ENCODE measurements around the gene CCDC57. TPM values are rescaled to one million over a fixed set of nuclear protein-coding genes. Genes with fewer than 3 reads are reported as not detected.

Gene CCDC57
- total and polyA plus RNA-seq, 2 of the 4 experiments (the other 2 are of a cell fraction): 7.3 to 31.3 TPM

DNA sequence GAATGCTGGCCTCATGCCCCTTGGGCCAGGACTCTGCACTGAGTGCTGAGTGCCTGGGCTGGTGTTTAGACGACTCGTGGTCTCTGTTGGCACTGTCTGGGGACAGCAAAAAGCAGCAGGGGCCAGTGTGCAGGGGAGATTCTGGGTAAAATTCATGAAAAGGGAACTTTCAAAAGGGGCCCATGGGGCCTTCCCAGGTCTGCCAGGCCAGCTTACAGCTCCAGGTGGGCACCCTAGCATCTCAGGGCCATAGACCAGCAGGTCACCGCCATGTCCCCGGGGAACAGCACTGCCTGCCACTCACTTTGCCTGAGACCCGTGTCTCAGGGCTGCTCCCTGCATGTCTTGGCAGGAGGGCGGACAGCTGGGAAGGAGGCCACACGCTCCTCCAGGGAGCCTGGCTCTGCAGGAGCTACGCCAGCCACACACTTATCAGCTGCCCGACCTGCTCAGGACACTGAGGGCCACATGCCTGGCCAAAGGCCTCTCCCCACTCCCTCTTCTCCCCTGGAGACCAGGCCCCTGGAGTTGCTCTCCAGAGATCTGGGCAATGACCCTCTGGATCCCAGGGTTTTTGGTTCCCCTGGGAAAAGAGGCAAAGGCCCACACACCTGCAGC, 105.8 kb downstream of the CCDC57 start:
- Histone ChIP-seq H2AFZ (replicated peaks; ENCODE audit: low read length, poor library complexity) (peak overlapping the region; percentile 82), H3K79me1 (ENCODE audit: low read depth in 1 of 2, low read length in 2 of 2) (no peaks in the 10 kb centered on the region), H2BK15ac (ENCODE audit: low read depth, low read length) (no peak overlapping the region), H3K27me3 (ENCODE audit: control insufficient read depth, insufficient read depth, low read length) (no peaks in the 10 kb centered on the region), H2BK20ac (ENCODE audit: low read depth, low read length) (no peak overlapping the region), H4K5ac (ENCODE audit: low read depth, low read length) (peak overlapping the region; percentile 44; the same call in 1 of the 2 replicates), H3K4ac (ENCODE audit: low read depth, low read length) (no peak overlapping the region), H3K23ac (ENCODE audit: low read depth, low read length) (no peak overlapping the region), H4K20me1 (ENCODE audit: insufficient read depth, low read length) (no peaks in the 10 kb centered on the region), H3K14ac (replicated peaks; ENCODE audit: low read depth, low read length) (peak overlapping the region; percentile 17; the same call in 1 of the 2 replicates), H2BK120ac (ENCODE audit: low read depth, low read length) (no peak overlapping the region), H4K91ac (ENCODE audit: insufficient read depth, low read depth, low read length) (no peak overlapping the region; the same call in 1 of the 2 replicates), H2BK5ac (ENCODE audit: low read depth, low read length, poor library complexity, severe bottlenecking) (no peak overlapping the region), H3K56ac (ENCODE audit: extremely low read depth, insufficient read depth, low read length) (no peak overlapping the region), H4K8ac (ENCODE audit: low read depth in 2 of 2, low read length in 2 of 2) (peak overlapping the region; percentile 4 to 65; a peak in 2 of 4 replicates), H3K18ac (ENCODE audit: low read depth, low read length) (no peak overlapping the region), H3K36me3 (ENCODE audit: control insufficient read depth, insufficient read depth, low read length) (peaks cover 1% of the 10 kb centered on the region; the same call in 1 of the 2 replicates), H2AK5ac (ENCODE audit: low read depth, low read length) (no peak overlapping the region), H3K4me1 (ENCODE audit: control insufficient read depth, insufficient read depth, low read length) (peaks cover 12% of the 10 kb centered on the region), H3K9ac (ENCODE audit: low read depth, low read length) (no peak overlapping the region), H3K4me2 (ENCODE audit: low read depth, low read length) (no peak overlapping the region), H3K9me1 (ENCODE audit: insufficient read depth, low read length) (no peaks in the 10 kb centered on the region), H3K27ac (ENCODE audit: insufficient read depth, low read length) (no peak overlapping the region), H3K4me3 (ENCODE audit: insufficient read depth, low read depth, low read length) (no peak overlapping the region), H2AK9ac (replicated peaks; ENCODE audit: low read depth, low read length, poor library complexity) (peak overlapping the region; percentile 9), H3K9me3 (ENCODE audit: control insufficient read depth, insufficient read depth, low read length) (no peaks in the 10 kb centered on the region)
- dilution Hi-C loops (cut with HindIII; ENCODE audit: low sequenced_read_pairs, unreplicated experiment) (no loop called here), in situ Hi-C loops (cut with MboI; ENCODE audit: low sequenced_read_pairs) (no loop called here), intact Hi-C loops (cut with micrococcal nuclease) (no loop called here)
- ChIA-PET CTCF (no interaction called here), POLR2A (ENCODE audit: unreplicated experiment) (no interaction called here)
- BruUV-seq (replicated peaks): no TSS peak
- no peak for DNase-seq
- ATAC-seq (ENCODE audit: low read depth): peak; percentile 7
- TF ChIP-seq MAZ (IDR thresholded peaks at IDR 0.05; ENCODE audit: borderline replicate concordance, low read depth, low read length): no peak
- TF ChIP-seq, protein P1, sequence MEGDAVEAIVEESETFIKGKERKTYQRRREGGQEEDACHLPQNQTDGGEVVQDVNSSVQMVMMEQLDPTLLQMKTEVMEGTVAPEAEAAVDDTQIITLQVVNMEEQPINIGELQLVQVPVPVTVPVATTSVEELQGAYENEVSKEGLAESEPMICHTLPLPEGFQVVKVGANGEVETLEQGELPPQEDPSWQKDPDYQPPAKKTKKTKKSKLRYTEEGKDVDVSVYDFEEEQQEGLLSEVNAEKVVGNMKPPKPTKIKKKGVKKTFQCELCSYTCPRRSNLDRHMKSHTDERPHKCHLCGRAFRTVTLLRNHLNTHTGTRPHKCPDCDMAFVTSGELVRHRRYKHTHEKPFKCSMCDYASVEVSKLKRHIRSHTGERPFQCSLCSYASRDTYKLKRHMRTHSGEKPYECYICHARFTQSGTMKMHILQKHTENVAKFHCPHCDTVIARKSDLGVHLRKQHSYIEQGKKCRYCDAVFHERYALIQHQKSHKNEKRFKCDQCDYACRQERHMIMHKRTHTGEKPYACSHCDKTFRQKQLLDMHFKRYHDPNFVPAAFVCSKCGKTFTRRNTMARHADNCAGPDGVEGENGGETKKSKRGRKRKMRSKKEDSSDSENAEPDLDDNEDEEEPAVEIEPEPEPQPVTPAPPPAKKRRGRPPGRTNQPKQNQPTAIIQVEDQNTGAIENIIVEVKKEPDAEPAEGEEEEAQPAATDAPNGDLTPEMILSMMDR (conservative IDR thresholded peaks at IDR 0.05; ENCODE audit: low read depth, low read length): no peak
- TF ChIP-seq SMC3 (IDR thresholded peaks at IDR 0.05; ENCODE audit: low read depth, low read length): no peak
- TF ChIP-seq MXI1 (IDR thresholded peaks at IDR 0.05; ENCODE audit: borderline replicate concordance, low read depth, low read length): no peak
- no peak for TF ChIP-seq POLR2A (IDR thresholded peaks at IDR 0.05; ENCODE audit: low read depth, low read length)
- TF ChIP-seq, protein P2, sequence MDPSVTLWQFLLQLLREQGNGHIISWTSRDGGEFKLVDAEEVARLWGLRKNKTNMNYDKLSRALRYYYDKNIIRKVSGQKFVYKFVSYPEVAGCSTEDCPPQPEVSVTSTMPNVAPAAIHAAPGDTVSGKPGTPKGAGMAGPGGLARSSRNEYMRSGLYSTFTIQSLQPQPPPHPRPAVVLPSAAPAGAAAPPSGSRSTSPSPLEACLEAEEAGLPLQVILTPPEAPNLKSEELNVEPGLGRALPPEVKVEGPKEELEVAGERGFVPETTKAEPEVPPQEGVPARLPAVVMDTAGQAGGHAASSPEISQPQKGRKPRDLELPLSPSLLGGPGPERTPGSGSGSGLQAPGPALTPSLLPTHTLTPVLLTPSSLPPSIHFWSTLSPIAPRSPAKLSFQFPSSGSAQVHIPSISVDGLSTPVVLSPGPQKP (IDR thresholded peaks at IDR 0.05; ENCODE audit: borderline replicate concordance, low read depth, low read length): no peak
- TF ChIP-seq CEBPB (IDR thresholded peaks at IDR 0.05; ENCODE audit: low read depth, low read length): no peak
- no peak for TF ChIP-seq BHLHE40 (IDR thresholded peaks at IDR 0.05; ENCODE audit: low read depth, low read length)
- 75% methylated on average over 6 of the region's 9 CpGs; no CpG with 5 or more reads in 1 of the 2 experiments for WGBS, 2 experiments (ENCODE audit: extremely low coverage in 2 of 2, insufficient read length in 1 of 2)

Measured in IMR-90 (cell line).